Omental fat pad (tissue), 4 donors: Measurements from ENCODE around the gene TMEM119. TPM values are rescaled to one million over a fixed set of nuclear protein-coding genes. Genes with fewer than 3 reads are reported as not detected.

Experiments used
- ATAC-seq: fragments of 150-250 bp; one replicate; pipeline ENCODE4 v1.9.1; 2016; ENCODE audit warnings: mild to moderate bottlenecking, moderate library complexity; ENCODE audit not compliant: low FRiP score
- DNase-seq: peaks from one replicate; pipeline ENCODE4 v3.0.0-alpha.2; 2019; ENCODE audit warnings: low spot score
- CTCF ChIP-seq, 3 donors: fragments of 450-650 bp; IDR thresholded peaks; one replicate each; pipeline ENCODE4 v1.5.1; 2016 to 2017; ENCODE audit warnings: antibody characterized with exemption in 3 of 3, mild to moderate bottlenecking in 3 of 3, moderate library complexity in 2 of 3
- total RNA-seq, 4 donors: library from RNA; depleted of rRNA; stranded (reverse); fragments of >200 nt; gene quantifications; one replicate each; pipeline ENCODE4 v1.1.0, GENCODE V29; 2016

Gene TMEM119
- total RNA-seq, 4 donors from 2014 or later: 3.1 to 28.8 (median 8.8) TPM

GRCh38 chr12:108607981-108608600, 10.2 kb upstream of the TMEM119 start:
- ATAC-seq: no peak
- no peak for TF ChIP-seq CTCF (IDR thresholded peaks at IDR 0.05)
- DNase-seq: no peak

GRCh38 chr12:108606492-108606891, 8.6 kb upstream of the TMEM119 start:
- ATAC-seq: no peak
- no peak for TF ChIP-seq CTCF (IDR thresholded peaks at IDR 0.05)

GRCh38 chr12:108605690-108606406, 8.0 kb upstream of the TMEM119 start:
- no peak for DNase-seq
- TF ChIP-seq CTCF (IDR thresholded peaks at IDR 0.05): no peak

More at GRCh38 chr12:108606492-108606891, 8.6 kb upstream of the TMEM119 start:
- no peak for DNase-seq

GRCh38 chr12:108605000-108605689, 7.3 kb upstream of the TMEM119 start:
- DNase-seq (no peak), ATAC-seq (no peak)
- TF ChIP-seq CTCF (IDR thresholded peaks at IDR 0.05): no peak

More at GRCh38 chr12:108605690-108606406, 8.0 kb upstream of the TMEM119 start:
- no peak for ATAC-seq

- ATAC-seq (no peak), DNase-seq (no peak)
- TF ChIP-seq CTCF (IDR thresholded peaks at IDR 0.05): no peak
Measured at GRCh38 chr12:108604208-108604941, 6.5 kb upstream of the TMEM119 start.

- TF ChIP-seq CTCF (IDR thresholded peaks at IDR 0.05): no peak
- ATAC-seq: no peak
- DNase-seq: no peak
Measured at GRCh38 chr12:108603743-108604142, 5.9 kb upstream of the TMEM119 start.
